GM13976 (cell line): ENCODE data around the gene ARMC6.

Experiments used
- DNase-seq: peaks from one replicate; pipeline ENCODE4 v3.0.0; 2012; ENCODE audit warnings: low spot score
- in situ Hi-C: fragments of 300-500 bp; cut with MboI; formaldehyde crosslinking; loops from one replicate; pipeline ENCODE4 v1.12.0; 2022; ENCODE audit warnings: low sequenced_read_pairs, mixed read lengths, inconsistent platforms; ENCODE audit not compliant: unreplicated experiment
- TF ChIP-seq, protein P1 (sequence below): IDR thresholded peaks from 2 replicates; pipeline ENCODE4 v1.5.1; 2012; ENCODE audit warnings: borderline replicate concordance, mild to moderate bottlenecking; ENCODE audit not compliant: insufficient read depth; ENCODE audit errors: extremely low read depth, missing control alignments, control extremely low read depth

Gene ARMC6

DNA sequence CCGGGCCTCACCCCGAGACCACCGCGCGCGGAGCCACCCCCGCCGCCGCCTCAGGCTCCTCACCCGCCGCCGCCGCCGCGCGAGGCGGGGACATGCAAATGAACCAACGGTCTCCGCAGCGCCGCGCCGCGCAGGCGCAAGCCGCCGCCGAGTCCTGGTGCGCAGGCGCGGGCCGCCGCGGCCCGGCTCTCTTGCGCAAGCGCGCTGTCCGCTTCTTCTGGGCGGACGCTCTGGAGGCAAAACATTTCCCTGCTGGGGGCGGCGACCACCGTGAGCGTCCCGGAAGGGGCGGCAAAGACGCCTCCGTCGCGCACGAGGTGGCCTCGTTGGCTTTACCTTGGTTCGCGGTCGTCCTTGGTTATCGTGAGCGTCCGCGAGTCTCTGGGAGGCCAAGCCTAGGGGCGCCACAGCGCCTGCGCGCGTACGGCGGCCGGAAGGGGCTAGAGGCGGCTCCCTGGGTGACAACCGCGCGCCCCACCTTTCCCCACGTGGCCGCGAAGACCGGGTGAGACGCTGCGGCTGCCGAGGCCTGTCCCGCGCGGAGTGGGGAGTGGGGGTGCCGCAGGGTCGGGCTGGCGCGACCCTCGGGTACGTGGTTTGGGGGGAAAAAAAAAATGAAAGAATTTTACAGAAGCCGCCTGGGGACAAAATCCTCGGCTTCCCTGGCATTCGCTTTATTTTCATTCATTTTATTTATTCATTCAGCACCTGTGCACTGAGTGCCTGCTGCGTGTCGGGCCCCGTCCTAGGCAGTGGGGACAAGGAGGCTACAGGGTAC, at the start of gene ARMC6, which contains the start of gene SUGP2:
Gene ARMC6, plus strand, starts transcription at position 178 of the 778 bp plus-strand sequence. CDS start 607 bp downstream, outside the sequence.
Gene SUGP2, minus strand, starts transcription at position 92 of the 778 bp plus-strand sequence. CDS start 2,446 bp downstream, outside the sequence.
- DNase-seq = peak; percentile 99
- TF ChIP-seq, protein P1, sequence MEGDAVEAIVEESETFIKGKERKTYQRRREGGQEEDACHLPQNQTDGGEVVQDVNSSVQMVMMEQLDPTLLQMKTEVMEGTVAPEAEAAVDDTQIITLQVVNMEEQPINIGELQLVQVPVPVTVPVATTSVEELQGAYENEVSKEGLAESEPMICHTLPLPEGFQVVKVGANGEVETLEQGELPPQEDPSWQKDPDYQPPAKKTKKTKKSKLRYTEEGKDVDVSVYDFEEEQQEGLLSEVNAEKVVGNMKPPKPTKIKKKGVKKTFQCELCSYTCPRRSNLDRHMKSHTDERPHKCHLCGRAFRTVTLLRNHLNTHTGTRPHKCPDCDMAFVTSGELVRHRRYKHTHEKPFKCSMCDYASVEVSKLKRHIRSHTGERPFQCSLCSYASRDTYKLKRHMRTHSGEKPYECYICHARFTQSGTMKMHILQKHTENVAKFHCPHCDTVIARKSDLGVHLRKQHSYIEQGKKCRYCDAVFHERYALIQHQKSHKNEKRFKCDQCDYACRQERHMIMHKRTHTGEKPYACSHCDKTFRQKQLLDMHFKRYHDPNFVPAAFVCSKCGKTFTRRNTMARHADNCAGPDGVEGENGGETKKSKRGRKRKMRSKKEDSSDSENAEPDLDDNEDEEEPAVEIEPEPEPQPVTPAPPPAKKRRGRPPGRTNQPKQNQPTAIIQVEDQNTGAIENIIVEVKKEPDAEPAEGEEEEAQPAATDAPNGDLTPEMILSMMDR = no peak
- in situ Hi-C loops = no loop called here

DNA sequence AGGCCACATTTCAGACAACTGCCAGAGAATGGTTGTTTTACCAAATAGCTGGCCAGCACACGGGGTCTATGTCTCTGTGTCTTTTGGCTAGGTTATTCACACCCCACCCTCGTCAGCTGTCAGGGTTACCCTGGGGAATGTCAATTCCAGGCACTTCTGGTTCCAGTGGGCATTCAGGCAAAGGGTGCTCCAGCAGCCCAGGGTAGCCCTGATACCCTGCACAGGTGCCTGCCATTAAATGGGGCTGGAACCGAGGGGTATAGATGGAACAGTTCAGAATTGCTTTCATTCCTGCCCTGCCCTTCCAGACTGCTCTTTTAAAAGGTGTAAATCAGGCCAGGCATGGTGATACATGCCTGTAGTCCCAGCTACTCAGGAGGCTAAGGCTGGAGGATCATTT, 49.2 kb upstream of the ARMC6 start:
- TF ChIP-seq, protein P1 = no peak
- in situ Hi-C loops = no loop called here
- DNase-seq = no peak

DNA sequence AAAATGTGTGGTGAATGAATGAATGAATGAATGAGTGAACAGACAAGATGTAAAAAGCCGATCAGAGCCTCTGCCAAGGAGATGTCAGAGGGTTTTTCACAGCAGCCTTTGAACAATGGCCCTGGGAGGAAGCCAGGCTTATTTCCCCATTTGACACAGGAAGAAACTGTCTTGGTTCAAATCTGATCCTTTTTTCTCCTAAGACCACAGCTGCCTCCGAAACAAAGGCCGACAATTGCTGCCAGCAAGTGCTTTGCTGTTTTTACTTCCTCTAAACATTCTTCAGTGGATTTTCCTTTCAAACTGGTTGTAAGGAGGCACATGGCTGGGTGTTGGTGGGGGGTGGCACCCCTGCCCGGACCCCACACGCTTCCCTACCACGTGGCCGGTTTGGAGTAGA, 48.1 kb upstream of the ARMC6 start:
- TF ChIP-seq, protein P1 = no peak
- DNase-seq = no peak
- in situ Hi-C loops = no loop called here

DNA sequence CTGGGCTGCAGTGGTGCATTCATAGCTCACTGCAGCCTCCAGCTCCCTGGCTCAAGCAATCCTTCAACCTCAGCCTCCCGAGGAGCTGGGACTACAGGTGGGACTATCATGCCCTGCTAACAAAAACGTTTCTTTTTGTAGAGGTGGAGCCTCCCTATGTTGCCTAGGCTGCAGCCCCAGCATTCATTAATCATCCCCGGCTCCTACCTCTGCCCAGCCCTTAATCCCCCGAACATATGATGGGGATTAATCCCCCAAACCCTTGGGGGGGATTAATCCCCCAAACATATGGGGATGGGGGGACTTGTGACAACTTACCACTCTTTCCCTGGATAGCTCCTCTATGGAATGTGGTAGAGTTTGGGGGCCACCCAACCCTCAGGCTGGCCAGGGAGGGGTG, 45.9 kb upstream of the ARMC6 start:
- in situ Hi-C loops = no loop called here
- TF ChIP-seq, protein P1 = no peak
- no peak for DNase-seq

DNA sequence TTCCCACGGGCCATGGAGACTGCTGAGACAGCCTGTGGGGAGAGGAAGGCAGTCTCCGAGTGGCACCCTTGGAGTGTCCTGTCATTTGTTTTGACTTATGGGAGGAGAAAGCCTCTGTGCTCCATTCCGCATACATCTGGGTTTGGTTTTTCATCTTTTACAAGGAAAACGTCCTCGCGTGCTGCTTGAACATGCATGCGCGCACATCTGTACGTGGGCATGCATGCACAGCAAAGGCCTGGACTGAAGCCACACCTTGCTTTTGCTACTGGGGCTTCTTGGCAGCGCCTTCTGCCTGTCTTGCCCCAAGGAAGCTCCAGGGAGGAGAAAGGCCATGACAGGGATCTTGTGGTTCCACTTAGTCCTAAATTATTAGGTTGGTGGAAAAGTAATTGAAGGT, 44.1 kb upstream of the ARMC6 start:
- in situ Hi-C loops = no loop called here
- DNase-seq = no peak
- TF ChIP-seq, protein P1 = no peak

DNA sequence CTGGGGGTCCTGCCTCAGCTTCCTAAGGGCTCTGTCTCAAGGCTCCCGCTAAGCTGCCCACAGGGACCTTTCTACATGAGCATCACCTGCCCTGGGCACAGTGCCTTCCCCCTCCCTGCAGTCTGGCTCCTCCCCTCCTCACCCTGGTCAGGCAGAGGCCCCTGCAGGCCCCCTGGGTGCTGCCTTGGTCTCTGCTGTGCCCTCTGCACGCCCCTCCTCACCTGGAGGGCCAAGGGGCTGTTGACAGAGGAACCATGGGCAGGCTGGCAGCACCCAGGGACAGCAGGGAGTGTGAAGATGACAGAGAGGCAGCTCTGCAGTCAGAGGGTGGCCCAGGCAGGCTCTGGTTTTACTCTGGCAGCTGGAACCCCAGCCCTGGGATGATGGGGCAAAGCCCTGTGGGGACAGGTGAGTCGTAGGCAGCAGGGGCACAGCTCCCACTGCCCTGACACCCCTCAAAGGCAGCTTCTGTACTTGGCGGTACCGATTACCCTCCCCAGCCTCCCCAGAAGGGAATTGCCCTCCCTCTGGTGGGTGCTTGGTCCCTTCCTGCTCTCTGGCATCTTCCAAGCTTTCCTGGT, 43.2 kb upstream of the ARMC6 start:
- no peak for DNase-seq
- in situ Hi-C loops = no loop called here
- TF ChIP-seq, protein P1 = no peak
